ENCODE results near the gene BRD2.

The BRD2 gene

GRCh38 chr6:32973144-32974015 lies 5.0 kb downstream of the BRD2 start:
- peak; percentile 67 to 69 for DNase-seq

DNA sequence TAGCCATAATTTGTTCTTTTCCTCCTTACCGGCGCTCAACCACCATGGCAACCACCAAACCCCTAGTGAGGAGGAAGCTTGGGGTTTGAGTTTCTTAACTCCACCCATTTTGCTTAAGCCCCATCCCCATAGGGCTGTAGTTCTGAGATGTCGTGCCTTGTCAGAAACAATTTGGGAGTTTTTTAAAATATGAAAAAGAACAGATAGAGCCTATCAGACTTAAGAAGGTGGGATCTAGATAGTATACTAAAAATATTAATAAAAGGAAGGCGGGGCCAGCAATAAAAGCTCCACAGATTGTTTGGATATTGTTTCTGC lies 5.6 kb downstream of the BRD2 start:
- peak; percentile 32 to 42 for DNase-seq

DNA sequence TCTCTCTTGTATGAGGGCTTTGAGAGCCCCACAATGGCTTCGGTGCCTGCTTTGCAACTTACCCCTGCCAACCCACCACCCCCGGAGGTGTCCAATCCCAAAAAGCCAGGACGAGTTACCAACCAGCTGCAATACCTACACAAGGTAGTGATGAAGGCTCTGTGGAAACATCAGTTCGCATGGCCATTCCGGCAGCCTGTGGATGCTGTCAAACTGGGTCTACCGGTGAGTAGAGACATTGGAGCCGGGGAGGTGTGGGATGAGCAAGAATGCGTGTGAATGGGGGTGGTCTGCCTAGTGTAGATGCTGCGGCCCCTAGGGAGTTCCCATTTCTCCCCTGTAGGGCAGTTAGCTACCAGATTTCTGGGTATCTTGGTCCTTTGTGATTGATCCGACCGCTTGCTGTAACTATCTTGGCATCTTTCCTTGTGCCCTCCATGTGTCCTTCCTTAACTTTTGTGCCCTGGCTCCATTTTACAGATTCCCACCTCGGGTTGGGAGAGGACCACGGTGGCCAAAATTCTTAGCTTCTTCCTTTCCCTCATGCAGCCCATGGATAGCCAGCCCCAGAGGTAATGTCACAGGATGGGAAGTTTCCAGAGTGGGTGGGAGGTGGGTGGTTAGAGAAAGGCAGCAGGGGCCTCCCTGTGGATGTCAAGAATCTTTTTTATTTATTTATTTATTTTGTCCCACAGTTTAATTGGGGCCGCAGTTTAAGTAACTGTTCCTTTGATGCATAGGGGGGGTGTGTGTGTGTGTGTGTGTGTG lies 6.3 kb downstream of the BRD2 start:
- peak; percentile 38 to 42 for DNase-seq

DNA sequence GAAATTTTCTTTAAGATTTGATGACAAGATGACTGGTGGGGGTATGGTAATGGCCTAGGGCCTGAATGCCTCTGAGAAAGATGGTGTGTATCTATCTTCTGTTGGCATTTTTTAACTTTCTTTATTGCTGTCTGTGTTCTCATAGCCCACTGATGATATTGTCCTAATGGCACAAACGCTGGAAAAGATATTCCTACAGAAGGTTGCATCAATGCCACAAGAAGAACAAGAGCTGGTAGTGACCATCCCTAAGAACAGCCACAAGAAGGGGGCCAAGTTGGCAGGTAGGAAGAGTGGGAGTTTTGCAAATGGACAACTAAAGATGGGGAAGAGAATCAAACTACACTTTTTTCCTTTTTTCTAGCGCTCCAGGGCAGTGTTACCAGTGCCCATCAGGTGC lies 7.5 kb downstream of the BRD2 start:
- DNase-seq: no peak

DNA sequence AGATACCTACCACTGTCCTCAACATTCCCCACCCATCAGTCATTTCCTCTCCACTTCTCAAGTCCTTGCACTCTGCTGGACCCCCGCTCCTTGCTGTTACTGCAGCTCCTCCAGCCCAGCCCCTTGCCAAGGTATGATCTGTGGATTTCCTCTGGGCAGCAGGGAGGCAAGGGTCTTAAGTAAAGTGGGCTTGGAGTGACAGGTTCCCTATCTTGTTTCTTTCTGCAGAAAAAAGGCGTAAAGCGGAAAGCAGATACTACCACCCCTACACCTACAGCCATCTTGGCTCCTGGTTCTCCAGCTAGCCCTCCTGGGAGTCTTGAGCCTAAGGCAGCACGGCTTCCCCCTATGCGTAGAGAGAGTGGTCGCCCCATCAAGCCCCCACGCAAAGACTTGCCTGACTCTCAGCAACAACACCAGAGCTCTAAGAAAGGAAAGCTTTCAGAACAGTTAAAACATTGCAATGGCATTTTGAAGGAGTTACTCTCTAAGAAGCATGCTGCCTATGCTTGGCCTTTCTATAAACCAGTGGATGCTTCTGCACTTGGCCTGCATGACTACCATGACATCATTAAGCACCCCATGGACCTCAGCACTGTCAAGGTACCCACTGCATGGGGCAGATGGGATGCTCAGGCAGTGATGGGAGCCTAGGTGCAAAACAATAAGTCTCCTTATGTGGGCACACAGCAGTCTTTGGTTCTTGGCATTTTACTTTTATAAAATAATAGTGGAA lies 8.1 kb downstream of the BRD2 start:
- no peak for DNase-seq

DNA sequence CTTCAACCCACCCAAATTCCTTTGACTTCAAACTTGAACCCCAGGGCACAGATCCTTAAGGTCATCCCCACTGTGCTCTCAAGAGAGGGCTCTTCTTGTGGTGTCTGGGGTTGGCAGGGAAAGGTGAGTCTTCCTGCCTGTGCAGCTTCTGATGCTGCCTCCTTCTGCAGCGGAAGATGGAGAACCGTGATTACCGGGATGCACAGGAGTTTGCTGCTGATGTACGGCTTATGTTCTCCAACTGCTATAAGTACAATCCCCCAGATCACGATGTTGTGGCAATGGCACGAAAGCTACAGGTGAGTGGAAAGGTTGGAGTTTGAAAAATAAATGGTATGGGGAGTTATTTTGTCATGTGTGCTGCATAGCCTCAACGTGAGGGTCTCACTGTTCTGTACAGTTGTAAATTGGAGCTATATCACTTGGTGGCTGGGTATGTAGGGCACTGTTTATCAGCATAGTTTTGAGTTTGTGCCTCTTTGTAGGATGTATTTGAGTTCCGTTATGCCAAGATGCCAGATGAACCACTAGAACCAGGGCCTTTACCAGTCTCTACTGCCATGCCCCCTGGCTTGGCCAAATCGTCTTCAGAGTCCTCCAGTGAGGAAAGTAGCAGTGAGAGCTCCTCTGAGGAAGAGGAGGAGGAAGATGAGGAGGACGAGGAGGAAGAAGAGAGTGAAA lies 9.0 kb downstream of the BRD2 start:
- no peak for DNase-seq

GRCh38 chr6:32977953-32978324 lies 9.5 kb downstream of the BRD2 start:
- DNase-seq: no peak

DNA sequence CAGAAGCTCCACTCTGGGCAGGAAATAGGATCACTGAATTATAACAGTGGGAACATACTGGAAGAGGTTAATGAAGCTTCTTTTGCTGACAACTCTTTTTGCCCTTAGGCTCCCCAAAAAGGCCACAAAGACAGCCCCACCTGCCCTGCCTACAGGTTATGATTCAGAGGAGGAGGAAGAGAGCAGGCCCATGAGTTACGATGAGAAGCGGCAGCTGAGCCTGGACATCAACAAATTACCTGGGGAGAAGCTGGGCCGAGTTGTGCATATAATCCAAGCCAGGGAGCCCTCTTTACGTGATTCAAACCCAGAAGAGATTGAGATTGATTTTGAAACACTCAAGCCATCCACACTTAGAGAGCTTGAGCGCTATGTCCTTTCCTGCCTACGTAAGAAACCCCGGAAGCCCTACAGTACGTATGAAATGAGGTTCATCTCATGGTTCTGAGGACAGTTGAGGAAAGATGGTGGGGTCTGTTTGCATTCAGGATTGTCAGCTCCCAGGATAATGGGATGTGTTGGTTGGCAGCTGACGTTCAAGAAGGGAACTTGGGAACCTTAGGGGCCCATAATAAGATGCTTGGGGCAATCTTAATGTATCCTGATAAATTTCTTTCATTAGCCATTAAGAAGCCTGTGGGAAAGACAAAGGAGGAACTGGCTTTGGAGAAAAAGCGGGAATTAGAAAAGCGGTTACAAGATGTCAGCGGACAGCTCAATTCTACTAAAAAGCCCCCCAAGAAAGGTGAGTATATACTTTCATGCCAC lies 11.5 kb downstream of the BRD2 start:
- no peak for DNase-seq

GRCh38 chr6:32980488-32981038 lies 12.2 kb downstream of the BRD2 start:
- DNase-seq: peak in 1 of 2 experiments; percentile 25

DNA sequence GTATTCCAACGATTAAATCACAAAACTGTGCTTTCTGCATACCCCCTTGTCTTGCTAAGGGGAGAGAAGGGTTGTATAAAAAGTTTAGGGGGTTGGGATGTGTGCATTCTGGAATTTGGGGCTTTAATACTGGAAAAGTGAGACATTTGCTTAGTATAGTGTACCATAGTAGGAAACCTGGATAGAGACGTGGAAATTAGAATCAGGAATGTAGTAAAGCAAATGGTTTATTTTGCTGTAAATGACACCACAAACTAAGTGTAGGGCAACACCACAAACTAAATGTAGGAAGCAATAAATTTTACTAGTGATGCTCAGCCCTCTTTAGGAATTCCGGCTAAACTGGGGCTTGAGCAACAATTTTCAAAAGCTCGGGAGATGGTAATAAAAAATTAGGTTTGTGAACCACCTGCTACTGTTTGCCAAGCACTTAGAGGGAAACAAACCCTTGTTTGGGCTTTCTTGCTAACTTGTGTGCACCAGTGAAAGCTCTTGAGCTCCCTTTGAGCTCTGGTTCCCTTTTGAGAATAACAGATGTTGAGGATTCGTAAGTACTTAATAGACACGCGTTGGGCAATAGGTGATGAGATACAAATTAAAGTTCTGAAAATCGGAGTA lies 13.8 kb downstream of the BRD2 start:
- DNase-seq: no peak

DNA sequence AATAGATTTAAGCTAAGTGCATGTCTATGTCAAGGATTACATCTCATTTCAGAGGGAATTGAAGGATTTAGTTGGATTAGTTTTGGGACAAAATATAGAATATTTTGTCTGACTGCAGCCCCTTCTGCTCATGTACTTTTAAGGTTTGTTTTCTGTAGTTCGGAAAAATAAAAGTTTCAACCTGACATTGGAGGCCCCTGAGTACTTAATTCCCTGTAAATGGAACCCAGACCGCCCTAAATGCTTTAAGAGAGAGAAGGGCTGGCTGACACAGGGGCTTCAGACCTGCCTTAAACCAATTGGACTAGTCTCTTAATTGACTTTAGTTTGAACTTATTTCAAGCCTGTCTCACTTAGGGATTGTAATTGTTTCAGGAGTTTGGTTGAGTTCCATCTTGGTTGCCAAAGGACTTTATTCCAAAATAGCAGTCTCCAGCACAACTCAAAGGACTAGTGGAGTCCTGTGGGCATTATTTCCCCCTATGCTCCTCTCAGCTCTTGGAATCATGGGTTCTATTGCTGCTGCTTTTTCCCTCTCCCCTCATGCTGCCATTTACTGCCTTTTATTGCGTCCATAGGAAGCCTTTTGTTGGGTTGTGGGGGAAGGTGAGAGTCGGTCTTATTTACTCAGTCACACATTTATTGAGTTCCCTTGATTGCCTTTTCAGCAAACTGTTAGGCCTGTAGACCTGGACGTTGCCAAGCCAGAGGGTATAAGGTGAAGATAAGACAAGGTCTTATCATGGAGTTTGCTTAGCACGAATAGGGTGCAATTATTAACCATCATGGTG lies 14.5 kb downstream of the BRD2 start:
- no peak for DNase-seq

GRCh38 chr6:32983493-32983848 lies 15.1 kb downstream of the BRD2 start:
- DNase-seq: no peak

DNA sequence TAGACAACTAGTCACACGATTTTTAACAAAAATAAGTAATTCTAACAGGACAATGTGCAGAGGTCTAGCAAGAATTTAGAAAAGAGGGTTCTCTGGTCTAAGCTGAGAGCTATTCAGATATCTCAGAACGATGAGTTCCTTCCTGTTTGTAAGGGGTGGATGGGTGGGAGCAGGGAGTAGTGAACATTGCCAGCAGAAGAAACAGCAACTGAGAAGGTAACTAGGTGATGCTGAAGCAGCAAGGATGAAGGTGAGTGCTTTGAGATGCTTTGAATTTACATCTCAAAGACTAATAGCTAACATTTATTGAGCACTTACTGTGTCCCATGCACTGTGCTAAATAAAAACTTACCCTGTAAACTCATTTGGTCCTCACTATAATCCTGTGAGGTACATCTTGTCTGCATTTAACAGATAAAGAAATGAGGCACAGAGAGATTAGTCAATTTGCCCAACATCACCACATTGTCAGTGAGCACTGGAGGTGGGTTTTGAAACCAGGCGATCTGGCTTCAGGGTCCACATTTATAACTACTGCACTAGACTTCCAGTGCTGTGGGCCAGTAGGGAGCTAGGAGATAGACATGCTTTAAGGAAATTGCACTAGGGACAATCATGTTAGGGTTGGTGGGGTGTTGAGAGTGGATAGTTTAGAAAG lies 15.7 kb downstream of the BRD2 start:
- DNase-seq: no peak

DNA sequence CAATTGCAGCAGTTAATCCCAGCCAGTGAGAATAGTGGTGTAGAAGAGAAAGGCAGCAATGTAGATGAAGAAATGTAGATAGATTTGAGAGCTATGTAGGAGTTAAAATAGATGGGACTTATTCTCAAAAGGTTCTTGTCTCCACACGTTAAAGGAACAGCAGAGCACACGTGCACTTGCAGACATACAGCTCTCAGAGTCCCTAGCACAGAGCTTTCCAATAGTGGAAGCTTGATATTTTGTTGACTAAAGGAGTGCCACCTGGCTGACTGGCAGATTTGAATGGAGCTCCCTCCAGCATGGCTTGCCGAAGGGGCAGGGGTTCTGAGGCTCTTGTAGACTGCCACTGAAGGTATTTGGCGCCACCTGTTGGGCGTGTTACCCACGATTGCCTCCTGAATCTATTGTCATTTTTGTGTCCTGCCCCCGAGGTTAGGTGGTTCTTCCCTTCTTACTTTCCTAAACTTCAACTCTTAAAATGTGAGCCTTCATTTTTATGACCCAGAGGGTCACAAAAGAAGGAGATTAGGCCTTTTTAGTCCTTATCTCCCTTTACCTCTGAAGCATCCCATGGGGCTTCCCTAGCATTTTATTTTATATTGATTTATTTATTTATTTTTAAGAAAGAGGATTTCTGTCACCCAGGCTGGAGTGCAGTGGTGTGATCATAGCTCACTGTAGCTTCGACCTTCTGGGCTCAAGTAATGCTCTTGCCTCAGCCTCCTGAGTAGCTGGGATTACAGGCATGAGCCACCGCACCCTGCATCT lies 16.4 kb downstream of the BRD2 start:
- peak; percentile 91 to 92 for DNase-seq

GRCh38 chr6:32989368-32989767 lies 21.0 kb downstream of the BRD2 start:
- no peak for DNase-seq

DNA sequence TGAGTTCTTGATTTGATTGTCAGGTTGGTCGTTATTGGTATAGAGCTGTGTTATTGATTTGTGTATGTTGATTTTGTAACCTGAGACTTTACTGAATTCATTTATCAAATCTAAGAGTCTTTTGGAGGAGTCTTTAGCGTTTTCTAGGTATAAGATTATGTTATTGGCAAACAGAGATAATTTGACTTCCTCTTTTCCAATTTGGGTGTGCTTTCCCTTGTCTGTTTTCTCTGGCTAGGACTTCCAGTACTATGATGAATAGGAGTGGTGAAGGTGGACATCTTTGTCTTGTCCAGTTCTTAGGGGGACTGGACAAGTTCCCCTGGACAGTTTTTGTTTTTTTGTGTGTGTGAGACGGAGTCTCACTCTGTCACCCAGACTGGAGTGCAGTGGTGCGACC lies 23.6 kb downstream of the BRD2 start:
- no peak for DNase-seq

DNA sequence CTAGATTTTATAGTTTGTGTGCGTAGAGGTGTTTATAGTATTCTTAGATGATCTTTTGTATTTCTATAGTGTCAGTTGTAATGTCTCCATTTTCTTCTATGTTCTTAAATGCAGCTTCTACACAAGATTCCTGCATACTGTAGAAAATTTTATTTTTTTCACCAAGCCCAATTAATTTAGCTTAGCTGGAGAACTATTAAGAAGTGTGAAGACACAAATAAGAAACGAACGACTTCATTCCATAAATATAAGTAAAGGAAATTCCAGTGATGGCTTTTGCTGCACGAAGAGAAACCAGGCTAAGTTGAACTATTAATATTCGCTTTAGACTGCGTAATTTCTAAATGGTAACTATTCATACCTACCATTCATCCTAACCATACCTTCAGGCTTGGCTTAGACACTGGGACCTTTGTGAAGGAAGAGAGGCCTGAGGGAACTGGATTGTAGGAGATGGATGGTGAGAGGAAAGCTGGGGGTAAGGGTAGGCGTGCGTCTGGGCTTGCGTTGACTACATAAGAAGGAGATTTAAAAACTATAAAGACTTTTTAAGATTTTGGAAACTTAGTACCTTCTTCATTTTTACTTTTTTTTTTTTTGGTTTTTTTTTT lies 25.1 kb downstream of the BRD2 start:
- no peak for DNase-seq

DNA sequence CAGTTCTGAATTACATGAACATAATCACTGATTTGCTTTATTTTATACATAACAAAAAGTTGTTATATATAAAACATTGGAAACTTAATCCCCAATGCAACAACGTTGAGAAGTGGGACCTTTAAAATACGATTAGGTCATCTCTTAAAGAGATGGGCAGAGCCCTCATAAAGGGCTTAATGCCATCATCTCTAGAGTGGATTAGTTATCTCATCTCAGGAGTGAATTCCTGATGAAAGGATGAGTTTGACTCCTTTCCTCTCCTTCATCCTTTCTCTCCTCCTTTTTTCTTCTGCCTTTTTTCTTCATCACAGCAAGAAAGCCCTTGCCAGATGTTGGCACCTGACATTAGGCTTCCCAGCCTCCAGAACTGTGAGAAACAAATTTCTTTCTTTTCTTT lies 27.1 kb downstream of the BRD2 start:
- no peak for DNase-seq

DNA sequence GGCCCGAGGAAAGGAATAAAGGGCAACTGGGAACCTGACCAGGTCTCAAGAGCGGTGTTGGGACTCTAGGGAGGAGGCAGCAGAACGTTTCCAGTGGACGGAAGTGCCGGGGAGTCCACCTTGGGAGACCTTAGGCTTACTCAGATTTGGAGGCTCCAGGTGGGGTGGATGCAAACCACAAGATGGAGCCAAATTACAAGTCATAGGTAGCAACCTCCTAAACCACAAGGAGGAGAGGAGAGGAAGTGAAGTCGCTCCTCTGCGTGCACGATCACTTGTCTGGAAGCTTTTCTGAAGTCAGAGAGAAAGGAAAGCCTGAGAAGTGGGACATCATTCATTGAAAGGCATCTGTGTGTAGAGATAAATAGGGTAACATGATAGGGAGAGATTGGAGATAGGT lies 31.7 kb downstream of the BRD2 start:
- no peak for DNase-seq

Measured in activated T-cell treated with anti-CD3 and anti-CD28 coated beads, Interleukin-2, amount 50 U/mL, for 48 hours (primary cell).